Inflammatory macrophage (primary cell): ENCODE data around the gene NRG2.

Source experiments
- DNase-seq, 2 donors: peaks; one replicate each; pipeline ENCODE4 v3.0.0-alpha.2; 2020 to 2022

NRG2 gene

DNA sequence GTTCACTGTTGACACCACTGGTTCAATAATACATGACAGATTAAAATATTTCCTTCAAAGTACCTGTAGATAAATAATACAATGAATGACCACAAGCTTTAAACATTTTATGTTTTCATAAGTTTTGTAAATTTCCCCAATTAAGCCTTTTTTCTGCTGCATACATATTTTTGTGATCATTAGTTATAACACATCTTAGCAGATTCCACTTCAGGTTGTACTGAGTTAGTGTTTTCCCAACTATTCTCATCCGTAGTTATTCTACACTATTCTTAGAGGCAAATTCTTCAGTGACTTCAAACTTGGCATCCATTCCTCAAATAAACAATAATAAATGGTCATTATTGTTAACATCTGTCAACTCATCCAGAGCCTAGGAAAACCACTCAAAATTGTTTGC, 100.9 kb downstream of the NRG2 start:
- DNase-seq, result no peak

DNA sequence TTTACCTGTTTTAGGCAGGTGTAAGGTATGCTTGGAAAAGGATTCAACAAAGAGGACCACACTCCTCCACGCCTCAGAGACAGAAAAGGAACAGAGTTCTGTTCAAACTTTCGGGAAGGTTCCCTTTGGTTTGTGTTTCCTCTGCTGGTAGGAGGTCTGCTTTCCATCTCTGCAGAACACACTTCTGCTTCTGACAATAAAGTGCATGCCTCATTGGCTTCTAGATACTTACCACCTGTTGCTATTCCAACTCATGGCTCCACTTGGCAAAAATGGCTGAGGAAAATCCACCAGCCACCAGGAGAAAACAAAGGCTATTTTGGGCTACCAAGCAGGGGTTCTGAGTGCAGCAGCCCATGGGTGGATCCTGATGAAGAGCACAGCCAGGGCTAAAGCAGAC, 112.7 kb downstream of the NRG2 start:
- DNase-seq, result no peak

DNA sequence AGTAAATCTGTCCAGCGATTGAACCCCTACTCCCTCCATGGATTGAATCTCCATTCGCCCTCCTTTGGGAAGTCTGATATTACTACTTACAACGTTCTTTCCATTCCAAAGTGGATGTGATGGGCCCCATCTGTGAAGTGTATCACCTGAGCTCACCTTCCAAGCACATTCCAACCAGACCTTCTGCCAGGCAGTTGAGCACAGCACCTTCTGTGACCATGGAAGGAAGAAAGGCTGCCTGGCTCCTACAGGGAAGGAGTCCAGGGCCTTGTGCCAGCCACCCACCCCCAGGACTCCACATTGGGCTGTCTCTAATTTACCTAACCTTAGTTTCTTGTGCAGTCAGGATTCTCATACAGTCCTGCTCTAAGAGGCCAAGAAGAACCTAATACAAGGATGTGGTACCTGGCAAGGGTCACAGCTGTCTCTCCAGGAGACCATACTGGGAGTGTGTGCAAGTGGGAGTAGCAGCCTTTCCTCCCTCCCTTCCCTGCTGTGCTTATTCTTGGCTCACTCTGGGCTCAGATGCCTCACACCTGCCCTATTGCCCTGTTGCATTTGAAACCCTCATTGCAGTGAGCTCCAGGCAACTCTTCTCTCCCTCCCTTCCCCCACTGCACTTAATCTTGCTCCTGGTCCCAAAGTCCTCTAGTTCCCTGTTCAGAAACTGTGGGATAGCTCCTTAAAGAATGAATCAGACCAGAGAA, 116.1 kb downstream of the NRG2 start:
- DNase-seq, result no peak

DNA sequence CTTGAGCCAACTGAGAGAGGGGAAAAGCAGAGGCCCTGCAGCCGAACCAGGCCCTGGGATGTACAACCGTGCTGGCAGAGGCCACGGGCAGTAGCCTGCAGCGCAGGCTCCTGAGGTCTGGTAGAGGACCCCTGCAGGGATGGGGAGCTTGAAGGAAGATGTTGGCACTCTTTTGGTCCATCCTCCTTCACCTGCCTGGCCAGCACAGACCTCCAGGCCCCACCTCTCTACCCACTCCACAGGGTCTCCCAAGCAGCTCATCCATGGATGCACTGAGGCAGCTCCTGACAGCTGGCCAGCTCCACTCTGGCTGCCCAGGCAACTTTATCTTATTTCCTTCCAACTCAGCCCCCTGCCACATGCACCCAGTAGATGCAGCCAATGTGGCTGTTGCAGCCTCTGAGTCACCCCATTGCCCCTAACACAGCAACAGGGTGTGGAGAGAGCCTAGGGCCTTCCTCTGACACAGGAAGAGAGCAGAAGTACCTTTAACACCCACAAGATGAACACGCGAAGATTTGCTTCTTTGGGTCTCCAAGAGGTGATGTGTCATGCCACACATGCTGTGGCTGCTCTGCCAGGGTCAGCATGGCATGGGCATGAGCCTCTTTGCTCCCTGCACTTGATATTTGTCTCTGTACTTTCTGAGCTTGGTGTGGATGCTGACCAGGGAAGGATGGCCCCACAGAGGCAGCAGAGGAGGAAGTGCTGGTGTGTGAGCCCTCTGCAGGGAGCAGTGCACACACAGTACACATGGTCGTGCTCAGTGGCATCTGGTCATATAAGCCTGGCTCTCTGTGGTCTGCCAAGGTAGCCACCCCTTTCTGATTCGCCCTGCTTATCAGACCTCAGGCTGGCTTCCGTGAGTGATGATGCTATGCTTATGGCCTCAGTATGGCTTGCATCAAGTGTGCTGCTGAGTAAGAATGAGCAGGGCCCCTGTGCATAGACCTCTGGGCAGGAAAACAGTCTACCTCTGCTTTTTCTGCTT, 117.2 kb downstream of the NRG2 start:
- DNase-seq, result no peak

DNA sequence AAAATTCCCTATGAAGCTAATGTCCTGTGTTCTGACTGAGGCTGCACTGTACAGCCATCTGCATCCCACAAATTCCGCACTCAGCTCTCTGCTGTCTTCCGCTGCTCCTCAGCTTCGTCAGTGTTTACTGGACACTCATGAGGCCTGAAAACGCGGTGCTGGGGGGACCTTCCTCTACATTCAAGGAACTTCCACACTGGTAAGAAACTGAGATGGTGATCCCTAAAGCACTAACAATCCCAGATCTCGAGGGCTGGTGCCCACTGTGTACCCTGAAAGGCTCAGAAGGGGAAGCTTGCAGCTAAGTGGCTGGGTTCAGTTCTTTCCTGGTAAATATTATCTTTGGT, 117.9 kb downstream of the NRG2 start:
- DNase-seq, result no peak

DNA sequence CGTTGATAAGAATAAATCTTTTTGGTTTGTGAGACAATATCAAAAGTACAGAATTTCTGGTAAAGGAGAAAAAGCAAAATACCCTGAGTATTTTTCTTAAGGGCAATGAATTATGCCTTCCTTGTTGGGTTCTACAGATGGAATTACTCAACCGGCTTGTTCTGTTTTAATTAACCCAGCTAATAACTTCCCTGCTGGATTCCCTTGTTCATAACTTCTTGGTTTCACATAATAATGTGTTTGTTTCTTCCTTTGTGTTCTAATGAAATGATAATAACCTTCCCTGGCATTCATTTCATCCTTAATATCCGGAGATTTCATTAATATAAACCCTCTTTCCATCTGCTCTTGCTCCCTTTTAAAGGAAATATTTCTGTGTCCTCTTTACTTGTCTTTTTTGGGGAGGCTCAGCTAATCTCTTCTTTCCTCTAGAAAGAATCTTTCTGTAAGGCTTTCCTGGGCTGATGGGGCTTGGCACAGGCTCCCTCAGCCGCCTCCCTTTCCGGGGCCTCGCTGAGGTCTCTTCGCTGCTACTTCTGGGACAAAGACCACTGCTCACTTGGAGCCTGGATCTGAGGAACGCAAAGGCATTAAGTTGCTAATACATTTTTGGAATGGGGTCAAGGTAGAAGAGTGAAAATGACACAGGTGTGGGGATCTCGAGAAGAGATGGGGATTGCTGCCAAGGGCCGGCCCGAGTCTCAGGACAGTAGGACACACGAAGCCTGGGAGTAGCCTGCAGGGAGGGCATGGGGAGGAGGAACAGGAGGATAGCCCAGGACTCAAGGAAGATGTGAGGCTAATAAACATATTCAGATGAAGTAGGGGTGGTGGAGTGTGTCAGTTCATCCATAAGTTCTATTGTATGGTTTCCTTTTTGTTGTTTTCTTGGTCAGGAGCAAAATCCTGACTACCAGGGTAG, 118.5 kb downstream of the NRG2 start:
- no peak for DNase-seq

DNA sequence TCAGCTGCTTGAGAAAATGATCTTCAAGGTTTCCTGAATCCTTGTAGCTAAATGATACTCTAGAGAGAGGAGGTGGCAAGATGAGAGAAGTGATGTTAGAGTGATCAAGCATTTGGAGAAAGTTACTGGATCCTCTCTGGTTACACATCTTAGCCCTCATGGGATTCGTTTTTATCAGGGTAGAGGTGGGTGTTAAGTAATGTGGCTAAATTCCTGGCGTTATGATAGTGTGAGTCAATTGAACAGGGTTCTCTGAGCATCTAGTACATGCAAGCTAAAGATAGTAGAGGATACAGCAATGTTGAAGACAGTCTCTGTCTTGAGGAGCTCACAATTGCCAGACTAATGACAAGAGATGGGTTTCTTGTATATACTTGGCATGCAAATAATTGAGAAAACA, 123.8 kb downstream of the NRG2 start:
- DNase-seq, result no peak

DNA sequence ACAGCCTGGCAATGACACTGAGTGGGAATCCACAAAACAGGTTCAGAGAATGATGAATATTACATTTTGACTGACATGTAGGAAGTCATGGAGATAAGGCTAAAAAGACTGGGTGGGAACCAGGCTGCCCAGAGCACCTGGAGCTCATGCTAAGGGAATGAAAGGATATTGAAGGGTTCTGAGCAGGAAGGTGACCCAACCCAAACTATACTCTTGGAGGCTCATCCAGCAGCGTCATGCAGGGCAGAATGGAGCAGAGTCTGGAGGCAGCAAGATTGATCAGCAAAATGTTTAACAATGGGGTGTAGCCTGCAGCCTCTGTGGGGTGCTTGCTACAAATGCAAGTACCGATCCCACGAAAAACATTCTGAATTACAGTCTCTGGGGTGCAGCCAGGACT, 127.3 kb downstream of the NRG2 start:
- DNase-seq, result no peak

DNA sequence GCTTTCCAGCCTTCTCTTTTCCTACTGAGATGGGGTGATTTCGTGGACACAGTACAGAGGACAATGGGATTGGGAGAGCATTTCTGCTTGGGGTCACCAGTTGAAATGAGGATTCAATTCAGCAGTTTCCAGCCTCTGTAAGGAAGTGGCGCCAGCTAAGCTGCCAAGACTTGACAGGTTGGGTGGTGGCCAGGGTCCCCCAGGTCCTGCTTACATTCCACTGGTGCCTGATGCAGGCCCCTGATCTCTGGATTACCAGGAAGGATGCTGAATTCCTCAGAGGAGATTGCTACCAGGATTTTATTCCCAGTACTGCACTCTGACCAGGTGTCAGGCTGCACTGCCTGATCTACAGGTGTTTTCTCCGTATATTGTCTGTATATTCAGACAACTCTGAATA, 127.8 kb downstream of the NRG2 start:
- no peak for DNase-seq

DNA sequence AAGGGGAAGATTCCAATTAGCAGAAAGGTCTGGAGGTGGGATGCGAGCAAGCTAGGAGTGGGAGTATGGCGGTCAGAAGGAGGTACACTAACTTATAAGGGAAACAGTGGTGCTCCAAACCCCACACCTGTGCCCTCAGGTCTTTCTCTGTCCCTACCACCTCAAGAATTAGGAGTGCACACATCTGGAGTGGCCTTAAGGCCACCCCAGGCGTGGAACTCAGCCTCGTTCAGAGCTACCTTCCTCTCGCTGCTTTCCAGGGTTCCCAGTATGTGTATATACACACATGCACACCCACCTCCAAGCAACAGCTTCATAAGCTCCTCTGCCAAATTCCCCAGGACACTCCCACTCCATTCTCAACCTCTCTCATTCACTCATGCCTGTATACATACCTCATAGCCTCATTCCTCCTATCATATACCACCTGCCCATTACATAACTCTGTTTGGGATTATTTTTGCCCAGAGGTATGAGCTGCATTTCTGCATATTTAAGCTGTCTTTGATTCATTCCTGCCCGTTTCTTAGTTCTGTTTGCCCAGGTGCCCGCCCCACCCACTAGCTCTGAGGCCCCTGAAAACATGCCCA, 128.8 kb downstream of the NRG2 start:
- DNase-seq, result no peak

DNA sequence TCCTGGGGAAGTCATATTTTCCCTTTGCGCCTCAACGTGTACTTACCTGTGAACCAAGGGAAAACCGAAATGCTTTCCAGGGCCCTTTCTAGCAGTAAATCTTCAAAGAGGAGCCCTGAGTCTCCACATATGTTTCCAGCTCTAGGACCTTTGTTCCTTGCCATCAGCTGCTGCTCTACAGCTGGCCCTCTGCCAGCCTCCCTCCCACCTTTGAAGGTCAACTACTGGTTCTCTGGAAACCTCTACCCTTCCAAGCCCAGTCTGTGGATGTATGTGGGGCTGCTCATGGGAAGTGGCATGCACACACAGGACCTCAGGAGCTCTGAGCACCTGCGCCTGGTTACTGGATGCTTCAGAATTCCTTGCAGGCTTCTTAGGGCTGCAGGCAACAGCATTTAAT, 130.3 kb downstream of the NRG2 start:
- DNase-seq, result no peak

DNA sequence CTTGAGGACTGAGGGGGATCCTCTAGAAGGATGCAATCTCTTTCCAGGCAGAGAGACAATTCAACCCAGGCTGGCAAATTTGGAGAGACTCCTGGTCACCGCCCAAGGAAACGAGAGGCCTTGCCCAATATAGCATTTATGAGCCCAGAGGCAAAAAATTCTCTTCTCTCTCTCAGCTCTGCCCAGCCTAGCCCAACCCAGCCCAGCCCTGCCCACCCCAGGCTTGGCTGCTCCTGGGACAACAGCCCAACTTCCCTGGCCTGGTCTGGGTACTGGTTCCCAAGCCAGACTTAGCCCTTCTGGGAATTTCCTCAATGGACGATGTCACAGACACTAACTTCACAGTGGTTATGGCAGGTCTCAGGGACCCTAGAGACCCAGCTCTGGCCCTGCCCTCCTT, 130.9 kb downstream of the NRG2 start:
- no peak for DNase-seq

DNA sequence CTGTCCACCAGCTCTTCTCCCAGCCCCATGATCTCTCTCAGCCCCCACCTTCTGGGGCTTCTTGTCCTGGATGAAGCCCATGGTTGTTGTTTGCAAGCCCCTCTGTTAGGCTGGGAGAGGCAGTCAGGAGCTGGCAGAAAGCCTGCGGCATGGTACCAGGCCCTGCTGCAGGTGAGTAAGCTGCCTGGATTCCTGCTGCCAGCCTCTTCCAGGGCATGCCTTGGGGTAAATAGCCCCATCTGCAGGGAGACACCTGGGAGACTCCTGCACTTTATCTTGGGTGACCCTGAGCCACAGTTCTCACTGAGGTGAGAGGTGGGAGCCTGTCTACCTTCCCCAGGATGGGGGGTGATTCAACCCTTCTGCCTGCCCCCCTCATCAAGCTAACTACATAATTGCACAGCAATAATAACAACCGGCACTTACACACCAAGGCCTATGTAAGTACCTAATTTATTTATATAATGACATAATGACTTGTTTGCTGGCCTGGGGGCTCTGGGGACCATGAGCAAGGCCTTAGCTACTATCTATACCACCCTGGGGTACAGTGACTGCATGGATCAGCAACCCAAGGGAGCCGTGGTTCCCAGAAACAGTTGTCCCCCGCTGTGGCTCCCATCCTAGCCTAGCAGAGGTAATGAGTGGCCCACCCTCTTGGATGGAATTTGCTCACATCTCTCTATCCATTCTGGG, 131.5 kb downstream of the NRG2 start:
- no peak for DNase-seq

DNA sequence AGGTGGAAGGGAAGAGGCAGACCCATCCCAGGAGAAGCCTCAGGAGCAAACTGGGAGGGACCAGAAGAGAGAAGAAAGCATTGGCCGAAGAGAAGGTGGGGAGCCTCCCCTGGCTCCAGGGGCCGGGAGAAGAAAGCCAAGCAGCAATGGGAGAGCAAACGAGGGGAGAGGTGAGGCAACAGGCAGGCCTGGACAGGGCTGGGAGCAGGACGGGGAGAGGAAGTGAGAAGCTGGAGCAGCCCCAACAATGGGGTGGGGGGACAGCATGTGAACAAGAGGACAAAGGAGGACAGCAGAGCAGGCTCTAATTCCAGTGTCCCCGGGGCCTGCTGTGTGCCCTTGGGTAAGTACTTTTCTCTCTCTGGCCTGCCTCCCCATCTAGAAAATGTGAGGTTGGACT, 132.2 kb downstream of the NRG2 start:
- no peak for DNase-seq

DNA sequence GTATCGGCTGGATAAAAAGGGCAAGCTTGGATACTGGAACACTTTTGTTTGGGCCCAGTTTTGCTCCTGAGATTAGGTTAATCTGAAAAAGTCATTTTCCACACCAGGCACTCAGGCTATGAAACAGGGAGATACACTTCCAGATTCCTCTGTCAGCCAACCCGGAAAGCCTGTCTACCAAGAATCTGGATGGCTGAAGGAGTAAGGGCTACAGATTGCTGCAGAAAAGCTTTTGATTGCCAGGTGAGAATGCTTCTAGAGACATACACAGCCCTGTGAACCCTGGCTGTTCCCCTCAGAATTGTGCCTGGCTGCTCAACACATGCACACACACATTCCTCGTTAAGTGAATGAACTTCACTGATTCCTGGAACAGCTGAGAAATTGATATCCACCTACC, 133.1 kb downstream of the NRG2 start:
- no peak for DNase-seq

DNA sequence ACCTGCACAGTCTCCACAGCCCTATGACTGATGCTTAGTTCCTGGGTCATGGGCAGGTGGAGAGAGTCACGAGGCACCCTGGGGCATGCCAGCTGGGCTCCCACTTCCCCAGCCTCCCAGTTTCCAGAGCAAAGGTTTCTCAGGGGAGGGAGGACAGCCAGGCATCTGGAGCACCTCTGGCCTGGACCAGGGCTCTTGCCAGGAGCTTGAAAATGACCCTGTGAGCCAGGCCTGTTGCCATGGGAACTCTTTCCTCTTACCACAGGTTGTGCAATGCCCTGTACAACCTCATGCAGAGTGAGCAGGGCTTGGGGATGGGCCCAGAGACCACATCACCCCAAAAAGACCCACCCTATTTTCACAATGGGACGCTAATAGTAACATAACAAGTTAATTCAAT, 134.3 kb downstream of the NRG2 start:
- no peak for DNase-seq

DNA sequence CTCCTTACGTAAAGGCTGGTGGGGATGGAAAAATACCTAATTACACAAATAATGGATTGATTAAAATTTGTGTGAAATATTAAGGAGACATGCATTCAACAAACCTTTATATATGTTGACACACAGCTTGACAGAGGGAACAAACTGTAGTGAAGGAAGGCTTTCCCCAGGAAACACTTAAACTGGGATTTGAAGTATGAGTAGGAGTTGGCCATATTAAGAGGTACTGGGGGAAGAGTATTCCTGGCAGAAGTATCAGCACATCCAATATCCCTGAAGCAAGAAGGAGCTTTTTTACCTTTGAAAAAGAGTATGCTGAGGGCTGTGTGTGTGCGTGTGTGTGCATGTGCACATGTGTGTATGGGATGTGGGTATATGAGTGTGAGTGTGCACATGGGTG, 136.4 kb downstream of the NRG2 start:
- no peak for DNase-seq

DNA sequence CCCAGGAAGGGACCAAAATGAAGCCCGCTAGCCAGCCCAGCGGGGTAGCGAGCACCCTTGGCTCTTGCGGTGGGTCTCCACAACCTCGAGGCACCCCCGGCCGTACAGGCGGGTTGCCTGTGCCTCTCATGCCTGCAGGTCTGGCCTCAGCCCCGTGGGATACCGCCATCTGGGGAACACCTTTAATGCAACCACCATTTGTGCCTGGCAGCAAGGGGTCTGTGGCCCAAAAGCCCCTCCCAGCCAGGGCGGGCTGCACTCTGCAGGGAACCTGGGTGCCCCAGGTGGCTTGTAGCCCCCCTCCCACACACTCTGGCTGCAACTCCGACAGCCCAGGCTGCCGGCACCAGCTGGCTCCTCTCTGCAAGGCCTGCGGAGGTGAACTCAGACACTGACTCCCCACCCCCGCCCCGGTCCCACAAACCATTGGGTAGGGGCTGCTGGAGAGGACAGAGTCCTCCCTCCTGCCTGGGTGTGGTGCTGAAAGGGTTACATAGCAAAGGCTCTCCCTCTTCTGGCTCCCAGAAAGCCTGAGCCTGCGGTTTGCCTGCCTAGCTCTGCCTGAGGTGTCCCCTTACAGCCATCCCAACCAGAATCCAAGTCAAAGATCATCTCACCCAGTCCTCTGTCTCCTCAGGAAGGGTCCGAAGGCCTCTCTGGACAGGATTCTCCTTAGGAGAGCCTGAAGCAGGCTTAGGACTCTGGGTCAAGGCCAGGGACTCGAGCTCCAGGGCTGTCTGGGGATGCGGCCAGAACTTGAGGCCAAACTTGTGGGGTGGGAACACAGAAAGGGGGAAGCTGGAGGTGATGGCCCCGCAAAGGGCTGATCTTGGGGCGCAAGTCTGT, 138.1 kb downstream of the NRG2 start:
- DNase-seq, result no peak

DNA sequence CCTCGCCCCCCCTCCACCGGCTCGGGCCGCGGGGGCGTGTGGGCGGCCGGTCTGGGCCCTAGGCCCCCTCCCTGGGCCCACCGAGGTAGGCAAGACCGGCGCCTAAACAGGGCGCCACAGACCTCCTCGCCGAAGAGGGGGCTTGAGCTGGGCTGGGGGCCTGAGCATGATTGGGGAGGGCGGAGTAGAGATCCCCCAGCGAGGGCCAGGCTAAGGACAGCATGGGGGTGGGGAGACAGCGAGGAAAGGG, 138.6 kb downstream of the NRG2 start:
- DNase-seq, result no peak

DNA sequence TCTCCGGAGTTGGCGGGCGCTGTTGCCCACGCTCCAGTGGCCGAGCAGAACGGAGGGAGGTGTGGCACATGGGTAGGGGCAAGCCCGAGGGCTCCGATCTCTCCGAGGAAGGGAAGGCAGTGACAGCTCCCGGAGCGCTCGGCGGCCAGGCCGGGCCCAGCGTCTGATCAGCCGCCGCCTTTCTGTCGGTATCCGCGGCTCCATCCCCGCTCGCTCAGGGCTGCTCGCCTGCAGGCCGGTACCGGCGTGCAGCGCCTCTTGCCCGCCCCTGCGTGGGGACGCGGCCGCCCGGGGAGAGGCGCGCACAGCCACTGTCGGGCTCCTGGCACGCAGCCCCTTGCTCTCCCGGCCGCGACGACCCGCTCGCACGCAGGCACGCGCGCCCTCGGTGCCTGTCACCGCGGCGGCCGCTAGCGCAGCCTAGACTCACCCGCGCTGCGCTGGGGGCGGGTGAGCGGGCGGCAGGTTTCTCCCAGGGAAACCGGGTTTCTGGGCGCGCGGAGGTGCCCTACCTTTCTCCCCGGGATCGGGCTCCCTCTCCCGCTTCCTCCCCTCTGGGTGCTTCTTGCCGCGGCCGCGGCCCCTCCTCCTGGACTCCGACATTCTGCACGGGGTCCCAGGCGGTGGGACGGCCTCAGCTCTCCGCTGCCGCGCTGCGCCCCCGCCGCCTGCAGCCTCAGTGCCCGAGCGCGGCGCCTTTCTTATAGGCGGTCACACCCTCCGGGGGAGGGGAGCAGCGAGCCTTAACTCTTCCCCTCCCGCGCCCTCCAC, 139.1 kb downstream of the NRG2 start:
- no peak for DNase-seq

DNA sequence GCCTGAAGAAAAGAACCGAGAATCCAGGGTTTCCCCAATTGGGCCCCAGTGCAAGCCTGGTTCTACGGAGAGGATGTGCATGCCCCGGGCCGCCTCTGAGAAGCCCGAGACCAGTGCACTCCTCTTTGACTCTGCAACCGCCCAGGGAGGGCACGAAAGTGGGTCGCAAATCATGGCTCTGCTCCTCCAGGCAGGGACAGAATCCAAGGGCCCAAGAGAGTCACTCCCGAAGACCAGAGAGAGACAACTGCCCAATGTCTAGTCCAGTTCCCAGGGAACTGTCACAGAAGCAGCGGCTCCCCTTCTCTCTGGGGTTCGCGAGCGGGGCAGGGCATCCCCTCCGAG, 139.7 kb downstream of the NRG2 start:
- no peak for DNase-seq
